Left lobe of liver (tissue), 2 donors: ENCODE measurements around the gene ANKRD12. TPM values are rescaled to one million over a fixed set of nuclear protein-coding genes. Genes with fewer than 3 reads are reported as not detected.

ENCODE experiments used
- ATAC-seq: fragments of 200-7000 bp; cut with Tn5 transposase; one replicate; pipeline ENCODE4 v1.9.1; 2020; ENCODE audit warnings: mild to moderate bottlenecking, moderate library complexity
- DNase-seq: peaks from one replicate; pipeline ENCODE4 v3.0.0-alpha.2; 2020; ENCODE audit warnings: low spot score
- total RNA-seq: library from RNA; stranded (reverse); gene quantifications from one replicate; pipeline ENCODE4 v1.2.1, GENCODE V29; 2021
- donor health status: DM: no; HTN: no; CAD: no; lungs with moderate emphysema.
- donor health status: DM: no; HTN: yes; CAD: no.

ANKRD12 gene
- total RNA-seq, 1 donor from 2014 or later, result 15.0 TPM

DNA sequence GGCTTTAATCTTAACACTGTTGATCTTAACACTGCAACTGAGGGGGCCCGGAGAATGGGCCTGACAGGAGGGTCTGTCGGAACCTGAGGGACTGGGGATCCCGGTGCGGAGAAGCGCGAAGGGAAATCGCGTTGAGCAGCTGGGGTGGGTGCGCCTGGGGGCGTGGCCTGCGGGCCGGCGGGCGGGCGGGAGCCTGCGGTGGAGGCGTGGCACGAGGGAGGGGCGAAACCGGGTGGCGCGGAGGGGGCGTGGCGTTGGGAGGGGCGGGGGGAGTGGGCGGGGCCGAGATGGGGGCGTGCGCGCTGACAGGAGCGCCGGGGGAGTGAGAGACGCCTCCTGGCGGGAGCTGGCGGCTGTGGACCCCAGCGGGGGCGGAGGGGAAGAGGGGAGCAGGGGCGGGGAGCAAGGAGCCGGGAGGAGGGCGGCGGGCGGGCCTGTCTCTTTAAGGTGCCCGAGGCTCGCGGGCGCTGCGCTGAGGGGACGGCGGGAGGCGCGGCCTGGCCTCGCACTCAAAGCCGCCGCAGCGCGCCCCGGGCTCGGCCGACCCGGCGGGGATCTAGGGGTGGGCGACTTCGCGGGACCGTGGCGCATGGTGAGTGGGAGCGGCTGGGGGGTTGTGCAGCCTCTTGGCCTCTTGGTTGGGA, 197.9 kb downstream of the ANKRD12 start, which contains the start of gene TWSG1:
TSS of gene TWSG1 (plus strand) at position 445 of the 644 bp plus-strand sequence. CDS start 2,457 bp downstream, outside the sequence.
- DNase-seq (peak; percentile 89), ATAC-seq (peak; percentile 93)

DNA sequence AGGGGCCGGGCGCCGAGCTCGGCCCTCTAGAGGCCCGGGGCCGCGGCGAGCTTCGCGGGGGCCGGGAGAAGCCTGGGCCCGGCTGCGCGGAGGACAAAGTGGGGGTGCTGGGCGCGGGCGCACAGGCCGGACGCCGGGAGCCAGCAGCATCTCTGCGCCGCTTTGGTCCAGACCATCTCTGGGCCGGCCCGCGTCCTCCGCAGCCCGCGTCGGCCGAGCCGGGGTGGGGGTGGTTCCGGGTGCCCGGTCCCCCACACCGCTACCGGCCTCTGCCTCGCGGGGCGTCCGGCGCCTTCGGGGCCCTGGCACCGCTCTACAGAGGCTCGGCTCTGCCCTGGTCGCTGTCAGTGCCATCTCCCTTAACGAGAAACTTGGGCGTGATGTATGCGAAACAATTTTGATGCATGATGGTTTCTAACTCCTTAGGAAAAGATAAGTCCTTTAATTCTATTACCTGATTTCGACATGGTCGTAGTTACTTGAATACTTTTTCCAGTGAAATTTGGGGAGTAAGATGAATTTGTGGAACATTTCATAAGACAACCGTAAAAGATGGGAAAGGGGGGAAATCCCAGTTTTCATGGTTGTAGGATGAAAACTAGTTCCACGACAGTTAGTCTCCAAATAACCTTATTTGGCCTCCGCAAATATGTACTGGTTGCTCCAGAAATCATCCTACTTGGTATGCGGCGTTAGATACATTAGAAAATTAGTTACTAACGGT, 198.6 kb downstream of the ANKRD12 start:
- DNase-seq, result no peak
- peak; percentile 67 for ATAC-seq

Other genes starting within 250 kb of the ANKRD12 start
- gene NDUFV2, start 34.1 kb upstream of the ANKRD12 start, total RNA-seq, result 151 TPM
- 4.4 TPM for gene TWSG1, start 198.0 kb downstream of the ANKRD12 start, total RNA-seq